ENCODE measurements around the gene NOSTRIN.

DNA sequence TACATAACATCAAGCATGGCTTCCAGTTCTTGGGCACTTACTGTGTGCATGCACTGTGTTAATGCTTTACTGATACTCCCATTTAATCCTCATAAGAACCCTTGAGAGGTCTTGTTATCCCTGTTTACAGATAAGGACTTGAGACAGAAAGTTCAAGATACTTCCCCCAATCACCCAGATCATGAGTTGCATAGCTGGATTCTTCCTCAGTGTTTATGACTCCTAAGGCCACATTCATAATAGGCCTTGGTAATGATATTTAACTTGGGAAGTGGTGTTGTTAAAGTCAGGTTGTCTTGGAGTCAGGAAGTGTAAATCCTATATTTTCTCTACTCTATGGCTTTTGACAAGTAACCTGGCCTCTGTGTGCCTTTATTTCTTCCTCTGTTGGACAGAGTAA, 22.7 kb downstream of the NOSTRIN start:
- TF ChIP-seq, protein P1, sequence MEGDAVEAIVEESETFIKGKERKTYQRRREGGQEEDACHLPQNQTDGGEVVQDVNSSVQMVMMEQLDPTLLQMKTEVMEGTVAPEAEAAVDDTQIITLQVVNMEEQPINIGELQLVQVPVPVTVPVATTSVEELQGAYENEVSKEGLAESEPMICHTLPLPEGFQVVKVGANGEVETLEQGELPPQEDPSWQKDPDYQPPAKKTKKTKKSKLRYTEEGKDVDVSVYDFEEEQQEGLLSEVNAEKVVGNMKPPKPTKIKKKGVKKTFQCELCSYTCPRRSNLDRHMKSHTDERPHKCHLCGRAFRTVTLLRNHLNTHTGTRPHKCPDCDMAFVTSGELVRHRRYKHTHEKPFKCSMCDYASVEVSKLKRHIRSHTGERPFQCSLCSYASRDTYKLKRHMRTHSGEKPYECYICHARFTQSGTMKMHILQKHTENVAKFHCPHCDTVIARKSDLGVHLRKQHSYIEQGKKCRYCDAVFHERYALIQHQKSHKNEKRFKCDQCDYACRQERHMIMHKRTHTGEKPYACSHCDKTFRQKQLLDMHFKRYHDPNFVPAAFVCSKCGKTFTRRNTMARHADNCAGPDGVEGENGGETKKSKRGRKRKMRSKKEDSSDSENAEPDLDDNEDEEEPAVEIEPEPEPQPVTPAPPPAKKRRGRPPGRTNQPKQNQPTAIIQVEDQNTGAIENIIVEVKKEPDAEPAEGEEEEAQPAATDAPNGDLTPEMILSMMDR (IDR thresholded peaks at IDR 0.05; ENCODE audit: insufficient read depth, low read length, poor library complexity, severe bottlenecking), result no peak
- no peak for TF ChIP-seq EZH2phosphoT487 (conservative IDR thresholded peaks at IDR 0.05; ENCODE audit: low read length)

Data from SU-DHL-6 (cell line).